GM10248 (cell line): ENCODE measurements around the gene PFN1.

Experiments used
- CTCF ChIA-PET: fragments of 300-600 bp; sonication (Branson Sonifier 250); formaldehyde crosslinking; extraction: SDS; loops from one replicate; lab custom pipeline; 2021; ENCODE audit warnings: antibody characterized with exemption; lab: Yijun Ruan, JAX
- POLR2A ChIA-PET: fragments of 350-650 bp; sonication (Branson Sonifier 250); formaldehyde crosslinking; extraction: SDS; loops from one replicate; lab custom pipeline; 2020; ENCODE audit warnings: antibody characterized with exemption; lab: Yijun Ruan, JAX
- DNase-seq: peaks from one replicate; pipeline ENCODE4 v3.0.0; 2012; ENCODE audit errors: extremely low spot score
- CTCF ChIP-seq: IDR thresholded peaks from 2 replicates; pipeline ENCODE4 v1.5.1; 2012; ENCODE audit warnings: mild to moderate bottlenecking, low read depth; ENCODE audit errors: extremely low read depth, missing control alignments, control extremely low read depth

Gene PFN1

DNA sequence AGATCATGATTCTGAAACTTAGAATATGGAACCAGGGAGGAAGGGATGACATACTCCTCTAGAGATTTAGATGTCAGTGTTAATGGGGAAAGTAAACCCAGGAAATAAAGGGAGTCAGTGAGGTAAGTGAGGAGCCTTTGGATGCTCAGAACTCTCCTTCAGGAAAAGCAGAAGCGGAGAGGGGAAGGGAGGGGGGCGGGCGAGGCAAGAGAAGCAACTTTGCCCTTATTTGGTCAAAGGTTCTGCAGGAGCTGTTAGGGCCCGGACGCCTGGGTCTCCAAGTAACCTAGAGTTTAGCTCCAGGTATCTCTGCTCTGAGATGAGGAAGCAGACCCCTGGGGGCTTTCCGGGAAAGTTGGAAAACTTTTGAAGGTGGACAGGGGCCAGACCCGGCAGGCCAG lies 1.3 kb downstream of the PFN1 start:
- TF ChIP-seq CTCF: no peak
- ChIA-PET CTCF (interaction anchor here (1.2 to 4.0 kb wide), 4 partner anchors 9 to 51 kb away, joined by 3 to 11 read pairs (median 6); partner anchors contain the start of genes INCA1, KIF1C and SPAG7), POLR2A (interaction anchor here (1.0 kb wide), 1 partner anchor 20 kb away, joined by 3 read pairs; the partner anchor contains the start of gene SPAG7)
- DNase-seq: no peak

- ChIA-PET CTCF (interaction anchor here (1.2 to 4.0 kb wide), 4 partner anchors 10 to 51 kb away, joined by 3 to 11 read pairs (median 6); partner anchors contain the start of genes INCA1, KIF1C and SPAG7), POLR2A (no interaction called here)
- no peak for DNase-seq
- TF ChIP-seq CTCF: no peak
Measured at GRCh38 chr17:4946312-4946976, 1.9 kb downstream of the PFN1 start.

DNA sequence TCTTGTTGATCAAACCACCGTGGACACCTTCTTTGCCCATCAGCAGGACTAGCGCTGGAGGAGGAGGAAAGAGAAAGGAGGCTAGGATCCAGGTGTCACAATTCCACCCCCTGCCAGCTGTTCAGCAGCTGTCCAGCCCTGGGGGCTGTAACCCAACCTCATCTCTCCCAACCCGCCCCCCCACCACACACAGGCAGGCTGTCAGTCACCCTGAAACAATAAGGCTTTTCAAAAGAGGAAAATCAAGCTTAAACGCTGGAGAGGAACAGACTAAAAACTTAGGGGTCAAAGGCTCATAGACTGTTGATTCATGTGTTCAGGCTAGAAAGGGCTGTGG lies 2.4 kb downstream of the PFN1 start:
- ChIA-PET POLR2A (no interaction called here), CTCF (interaction anchor here (1.1 to 4.0 kb wide), 4 partner anchors 11 to 85 kb away, joined by 3 to 11 read pairs (median 6); partner anchors contain the start of genes INCA1 and KIF1C)
- TF ChIP-seq CTCF: no peak
- no peak for DNase-seq

DNA sequence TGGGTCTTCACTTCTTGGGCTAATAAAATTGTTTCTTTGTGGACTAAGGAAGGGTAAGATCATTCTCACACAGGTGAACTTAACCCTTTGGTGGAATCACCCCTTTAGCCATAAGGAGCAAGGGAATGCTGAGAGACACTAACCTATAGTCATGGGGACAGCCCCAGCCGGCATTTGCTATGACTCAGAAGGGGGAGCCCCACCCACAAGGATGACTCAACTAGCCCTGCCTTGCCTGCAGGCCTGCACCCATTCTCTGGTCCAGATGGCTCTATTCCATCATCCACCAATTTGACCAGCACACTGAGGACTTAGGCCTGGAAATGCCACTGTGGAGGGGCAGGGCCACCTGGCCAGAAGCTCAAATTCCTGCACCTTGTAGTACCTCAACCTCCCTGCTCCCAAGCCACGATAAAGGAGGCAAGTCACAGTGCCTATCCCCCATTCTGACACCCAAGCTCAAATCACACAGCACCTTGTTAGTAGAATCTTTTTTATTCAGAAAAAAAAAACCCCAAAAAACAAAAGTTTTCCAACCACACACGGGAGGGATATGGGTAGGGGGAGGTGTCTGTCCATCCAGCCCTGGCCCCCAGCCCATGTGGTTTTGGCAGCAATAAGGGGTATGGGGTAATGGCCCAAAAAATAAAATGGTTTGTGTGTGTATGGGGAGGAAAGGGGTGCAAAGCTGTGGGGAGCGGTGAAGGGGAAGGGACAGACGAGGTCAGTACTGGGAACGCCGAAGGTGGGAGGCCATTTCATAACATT lies 3.0 kb downstream of the PFN1 start:
- CTCF ChIA-PET: interaction anchor here (1.1 to 4.0 kb wide), 4 partner anchors 11 to 85 kb away, joined by 3 to 11 read pairs (median 6); partner anchors contain the start of genes INCA1 and KIF1C
- TF ChIP-seq CTCF: no peak
- POLR2A ChIA-PET: interaction anchor here (1.1 kb wide), 1 partner anchor 22 kb away, joined by 6 read pairs; the partner anchor contains the start of gene SPAG7
- DNase-seq: peak; percentile 75

- no peak for TF ChIP-seq CTCF
- CTCF ChIA-PET: interaction anchor here (1.1 kb wide), 1 partner anchor 86 kb away, joined by 3 read pairs; no protein-coding TSS in a partner anchor
- POLR2A ChIA-PET: interaction anchor here (1.1 kb wide), 1 partner anchor 23 kb away, joined by 6 read pairs; the partner anchor contains the start of gene SPAG7
- no peak for DNase-seq
Measured at GRCh38 chr17:4944554-4945175, 3.7 kb downstream of the PFN1 start.

DNA sequence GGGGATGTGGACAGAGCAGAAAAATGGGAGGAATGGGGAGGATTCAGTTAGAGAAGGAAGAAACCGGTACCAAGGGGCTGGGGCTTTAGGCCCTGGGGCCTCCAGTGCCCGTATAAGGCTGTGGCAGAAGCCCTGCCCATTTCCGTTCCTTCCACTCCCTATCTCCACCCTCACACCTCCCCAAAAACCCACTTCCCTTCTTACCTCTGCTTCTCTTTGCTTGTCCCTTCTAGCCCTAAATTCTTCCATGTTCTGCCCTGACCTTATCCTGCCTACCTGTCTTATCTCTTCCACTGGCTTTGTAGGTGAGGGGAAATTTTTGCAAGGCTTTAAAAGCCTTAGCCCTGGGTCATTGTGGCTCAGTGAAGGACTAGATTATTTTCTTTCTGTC lies 4.2 kb downstream of the PFN1 start:
- ChIA-PET CTCF (no interaction called here), POLR2A (interaction anchor here (1.1 kb wide), 1 partner anchor 23 kb away, joined by 6 read pairs; the partner anchor contains the start of gene SPAG7)
- TF ChIP-seq CTCF: no peak
- DNase-seq: no peak
